Fibroblast of pulmonary artery (primary cell): ENCODE results near the gene MTR.

ENCODE experiments used
- DNase-seq: peaks from one replicate; pipeline ENCODE4 v3.0.0-alpha.2; 2010; ENCODE audit warnings: low read depth
- H3K4me3 ChIP-seq: replicated peaks from 2 replicates; pipeline ENCODE4 v1.5.1; 2011; ENCODE audit warnings: low read depth, mild to moderate bottlenecking, control low read depth, low read length, moderate library complexity
- TF ChIP-seq, protein P1 (sequence below): IDR thresholded peaks from 2 replicates; pipeline ENCODE4 v1.5.1; 2011; ENCODE audit warnings: mild to moderate bottlenecking, control low read depth, low read length, inconsistent platforms; ENCODE audit errors: missing control alignments

The MTR gene

DNA sequence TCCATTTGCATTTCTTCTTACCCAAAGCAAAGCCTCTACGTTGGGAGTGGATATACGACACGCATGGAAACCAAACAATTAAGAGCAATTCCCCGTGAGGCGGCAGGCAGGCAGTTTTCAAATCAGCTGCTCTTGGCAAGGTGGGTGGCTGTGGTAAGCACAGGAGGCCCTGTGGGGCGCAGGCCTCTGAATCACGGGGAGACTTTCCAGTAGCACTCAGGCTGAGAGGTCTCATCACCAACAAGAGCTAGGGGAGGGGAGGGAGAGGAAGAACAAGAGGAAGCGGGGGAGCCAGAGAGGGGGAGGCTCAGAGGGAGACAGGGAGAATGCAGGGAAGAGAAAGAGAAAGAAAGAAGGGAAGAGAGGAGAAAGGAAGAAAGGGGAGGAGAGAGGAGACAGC, 152.7 kb downstream of the MTR start:
- no peak overlapping the region for H3K4me3 ChIP-seq
- TF ChIP-seq, protein P1, sequence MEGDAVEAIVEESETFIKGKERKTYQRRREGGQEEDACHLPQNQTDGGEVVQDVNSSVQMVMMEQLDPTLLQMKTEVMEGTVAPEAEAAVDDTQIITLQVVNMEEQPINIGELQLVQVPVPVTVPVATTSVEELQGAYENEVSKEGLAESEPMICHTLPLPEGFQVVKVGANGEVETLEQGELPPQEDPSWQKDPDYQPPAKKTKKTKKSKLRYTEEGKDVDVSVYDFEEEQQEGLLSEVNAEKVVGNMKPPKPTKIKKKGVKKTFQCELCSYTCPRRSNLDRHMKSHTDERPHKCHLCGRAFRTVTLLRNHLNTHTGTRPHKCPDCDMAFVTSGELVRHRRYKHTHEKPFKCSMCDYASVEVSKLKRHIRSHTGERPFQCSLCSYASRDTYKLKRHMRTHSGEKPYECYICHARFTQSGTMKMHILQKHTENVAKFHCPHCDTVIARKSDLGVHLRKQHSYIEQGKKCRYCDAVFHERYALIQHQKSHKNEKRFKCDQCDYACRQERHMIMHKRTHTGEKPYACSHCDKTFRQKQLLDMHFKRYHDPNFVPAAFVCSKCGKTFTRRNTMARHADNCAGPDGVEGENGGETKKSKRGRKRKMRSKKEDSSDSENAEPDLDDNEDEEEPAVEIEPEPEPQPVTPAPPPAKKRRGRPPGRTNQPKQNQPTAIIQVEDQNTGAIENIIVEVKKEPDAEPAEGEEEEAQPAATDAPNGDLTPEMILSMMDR = no peak
- no peak for DNase-seq

DNA sequence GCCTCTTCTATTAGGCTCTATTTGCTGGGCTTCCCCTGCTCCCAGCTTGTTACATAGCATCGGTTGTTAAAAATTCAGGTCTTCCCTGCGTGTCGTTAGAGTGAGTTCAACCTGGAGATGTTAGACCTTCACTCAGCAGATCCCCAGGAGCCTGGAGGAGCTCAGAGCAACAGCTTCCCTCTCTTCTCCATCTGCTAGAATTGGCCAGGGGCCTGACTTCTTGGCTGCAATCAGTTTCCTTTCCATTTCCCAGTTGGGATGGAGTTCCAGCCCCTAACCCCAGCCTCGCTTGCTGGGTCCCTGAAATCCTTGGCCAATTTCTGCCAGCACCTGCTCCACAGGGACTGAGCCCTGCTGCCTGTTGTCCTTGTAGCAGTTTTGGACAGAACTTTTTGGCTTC, 153.3 kb downstream of the MTR start:
- H3K4me3 ChIP-seq = no peak overlapping the region
- no peak for DNase-seq
- TF ChIP-seq, protein P1 = no peak

DNA sequence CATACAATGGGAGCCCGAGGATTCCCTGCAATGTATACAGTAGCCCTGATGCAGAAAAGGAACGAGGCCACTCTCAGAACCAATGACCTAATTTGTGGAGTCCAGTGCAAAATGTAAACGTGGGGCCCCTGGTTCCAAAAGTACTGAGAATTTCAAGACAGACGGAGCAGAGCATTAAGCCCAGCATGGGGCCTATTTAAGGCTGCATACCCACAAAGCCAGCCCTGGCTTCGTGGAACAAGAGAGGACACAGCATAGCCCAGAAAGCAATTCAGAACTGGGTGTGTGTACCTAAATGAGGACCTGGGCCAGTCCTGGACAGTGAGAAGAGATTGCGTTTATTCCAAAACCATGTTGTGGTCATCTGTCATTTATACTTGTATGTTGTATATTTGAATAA, 153.9 kb downstream of the MTR start:
- no peak for DNase-seq
- TF ChIP-seq, protein P1 = no peak
- no peak overlapping the region for H3K4me3 ChIP-seq

DNA sequence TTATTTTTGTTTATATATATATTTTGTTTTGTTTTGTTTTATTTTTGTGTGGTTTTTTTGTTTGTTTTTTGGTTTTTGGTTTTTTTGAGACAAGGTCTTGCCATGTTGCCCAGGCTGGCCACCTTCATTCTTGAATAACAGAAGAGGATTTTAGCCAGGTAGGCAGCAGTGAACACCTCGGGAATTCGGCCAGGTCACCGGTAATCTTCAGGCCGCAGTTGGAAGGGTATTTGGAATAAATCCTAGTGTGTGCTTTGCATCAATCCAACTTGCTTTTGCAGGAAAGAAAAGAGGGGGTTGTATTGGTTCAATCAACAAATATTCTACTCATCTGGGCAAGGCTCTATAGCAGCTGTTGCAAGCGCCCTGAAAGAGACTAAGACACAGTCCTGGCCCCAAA, 155.3 kb downstream of the MTR start:
- DNase-seq = no peak
- TF ChIP-seq, protein P1 = no peak
- no peak overlapping the region for H3K4me3 ChIP-seq

DNA sequence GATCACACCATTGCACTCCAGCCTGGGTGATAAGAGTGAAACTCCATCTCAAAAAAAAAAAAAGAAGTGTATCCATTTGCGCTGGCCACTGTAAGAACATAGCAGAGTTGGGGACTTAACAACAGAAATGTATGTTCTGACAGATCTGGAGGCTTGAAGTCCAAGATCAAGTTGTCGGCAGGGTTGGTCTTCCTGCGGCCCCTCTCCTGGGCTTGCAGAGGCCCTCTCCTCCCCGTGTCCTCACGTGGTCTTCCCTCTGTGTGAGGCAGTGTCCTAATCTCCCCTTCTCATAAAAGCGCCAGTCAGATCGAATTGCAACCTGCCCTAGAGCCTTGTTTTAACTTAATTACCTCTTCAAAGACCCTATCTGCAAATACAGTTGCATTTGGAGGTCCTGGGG, 156.6 kb downstream of the MTR start:
- TF ChIP-seq, protein P1 = no peak
- no peak overlapping the region for H3K4me3 ChIP-seq

DNA sequence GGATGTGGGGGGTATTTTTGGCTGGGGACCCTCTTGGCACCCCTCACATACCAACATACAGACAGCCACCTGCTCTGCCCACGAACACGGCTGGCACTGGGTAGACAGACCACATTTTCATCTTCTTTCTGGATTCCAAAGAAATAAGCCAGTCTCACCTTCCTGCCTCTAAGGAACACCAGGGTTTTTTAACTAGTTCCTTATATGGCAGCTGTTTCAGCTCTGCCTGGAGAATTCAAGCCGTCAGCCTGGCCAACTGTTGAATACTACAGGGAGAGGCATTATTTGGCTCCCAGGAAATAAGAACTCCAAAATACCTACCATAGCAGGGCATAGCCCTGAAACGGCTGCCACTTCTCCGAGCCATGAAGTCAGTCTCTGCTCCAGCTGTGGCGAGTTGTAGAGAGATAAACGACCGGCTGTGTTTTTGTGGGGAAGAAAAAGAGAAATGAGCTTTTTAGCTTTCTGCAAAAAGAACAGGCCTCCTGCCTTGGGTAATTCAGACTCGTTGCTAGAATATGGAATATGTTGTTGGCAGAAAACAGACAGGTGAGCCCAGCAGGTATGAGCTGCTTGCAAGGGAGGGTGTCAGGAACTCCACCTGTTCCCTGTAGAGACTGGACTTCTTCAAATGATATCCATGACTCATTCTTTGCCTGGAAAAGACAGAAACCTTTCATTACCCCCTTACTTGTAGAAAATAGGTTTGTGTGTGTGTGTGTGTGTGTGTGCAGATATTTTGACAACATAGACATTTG, 157.3 kb downstream of the MTR start:
- no peak overlapping the region for H3K4me3 ChIP-seq
- TF ChIP-seq, protein P1 = no peak
- no peak for DNase-seq

More for the DNA sequence above, 156.6 kb downstream of the MTR start:
- DNase-seq = no peak

DNA sequence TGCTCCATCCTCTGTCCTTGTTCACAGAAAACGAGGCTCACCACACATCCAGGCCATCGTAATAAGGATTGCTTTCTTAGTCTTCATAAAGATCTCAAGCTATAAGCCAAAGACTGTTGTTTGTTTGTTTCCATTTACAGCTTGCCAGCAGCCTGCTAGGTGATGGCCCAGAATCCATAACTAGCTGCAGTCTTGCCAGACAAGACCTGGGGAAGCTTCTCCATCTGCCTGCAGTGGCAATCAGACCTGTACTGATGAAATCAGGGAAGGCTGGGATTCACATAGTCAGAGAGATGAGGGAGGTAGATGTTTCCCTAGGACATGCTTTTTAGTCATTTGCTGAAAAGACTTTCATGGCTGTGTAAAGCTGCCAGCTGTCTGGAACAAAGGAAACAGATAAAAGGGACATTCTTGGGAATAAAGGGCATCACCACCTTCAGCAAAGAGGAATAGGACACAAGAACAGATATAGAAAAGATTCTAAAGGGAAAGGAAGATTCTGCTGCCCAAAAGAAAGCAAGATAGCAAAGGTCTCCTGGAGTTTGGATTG, 158.1 kb downstream of the MTR start:
- TF ChIP-seq, protein P1 = no peak
- H3K4me3 ChIP-seq = no peak overlapping the region
- DNase-seq = no peak
